Subcutaneous adipose tissue (tissue), 4 donors: Measurements from ENCODE around the gene PLA2G12A. TPM values are rescaled to one million over a fixed set of nuclear protein-coding genes. Genes with fewer than 3 reads are reported as not detected.

Experiments
- CTCF ChIP-seq: fragments of 450-650 bp; IDR thresholded peaks from one replicate; pipeline ENCODE4 v1.5.1; 2016; ENCODE audit warnings: low read depth, mild to moderate bottlenecking, control low read depth, antibody characterized with exemption, moderate library complexity
- total RNA-seq, 4 donors: library from RNA; depleted of rRNA; stranded (reverse); fragments of >200 nt; gene quantifications; one replicate each; pipeline ENCODE4 v1.1.0, GENCODE V29; 2016

PLA2G12A gene
- total RNA-seq, 4 donors from 2014 or later = 19.0 to 48.9 (median 24.6) TPM

DNA sequence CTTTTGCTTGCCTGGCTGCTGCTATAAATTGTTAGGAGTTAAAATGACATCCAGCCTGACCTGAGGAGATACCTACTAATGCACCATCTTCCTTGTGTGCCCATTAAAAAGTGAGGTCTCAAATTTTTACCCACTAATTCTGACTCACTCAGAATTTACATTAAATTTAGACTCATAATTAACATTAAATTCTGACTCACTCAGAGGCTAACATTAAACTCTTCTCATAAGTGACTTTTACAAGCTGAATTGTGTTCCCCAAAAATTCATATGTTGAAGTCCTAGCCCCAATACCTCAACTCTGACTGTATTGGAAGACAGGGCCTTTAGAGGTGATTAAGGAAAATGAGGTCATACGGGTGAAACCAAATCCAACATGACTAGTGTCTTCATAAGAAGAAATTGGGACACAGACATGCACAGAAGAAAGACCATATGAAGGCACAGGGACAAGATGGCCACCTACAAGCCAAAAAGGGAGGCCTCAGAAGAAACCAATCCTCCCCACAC lies 38.4 kb downstream of the PLA2G12A start:
- no peak for TF ChIP-seq CTCF

GRCh38 chr4:109690690-109691410 lies 39.0 kb downstream of the PLA2G12A start:
- TF ChIP-seq CTCF = no peak

DNA sequence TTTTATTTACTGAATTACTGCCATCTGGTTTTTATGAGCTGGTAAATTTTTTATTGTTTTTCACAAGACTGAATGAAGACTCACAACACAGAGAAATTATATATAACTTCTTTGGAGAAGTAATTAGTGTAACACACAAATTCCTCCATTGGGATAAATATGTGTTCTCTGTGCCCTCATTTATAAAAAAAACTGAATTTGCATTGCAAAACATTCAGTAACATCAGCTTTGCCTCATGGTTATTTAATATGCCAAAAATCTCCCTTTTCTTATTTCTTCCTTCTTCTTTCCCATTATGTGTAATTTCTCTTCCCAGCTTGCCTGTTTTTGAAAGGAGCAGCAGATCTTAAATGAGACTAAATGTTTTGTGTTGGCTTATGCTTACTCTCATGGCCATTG lies 45.1 kb downstream of the PLA2G12A start:
- no peak for TF ChIP-seq CTCF

GRCh38 chr4:109683621-109684253 lies 46.1 kb downstream of the PLA2G12A start:
- TF ChIP-seq CTCF = no peak

- no peak for TF ChIP-seq CTCF
Measured at GRCh38 chr4:109682875-109683274, 47.0 kb downstream of the PLA2G12A start.

- no peak for TF ChIP-seq CTCF
Measured at GRCh38 chr4:109676886-109677285, 53.0 kb downstream of the PLA2G12A start.

DNA sequence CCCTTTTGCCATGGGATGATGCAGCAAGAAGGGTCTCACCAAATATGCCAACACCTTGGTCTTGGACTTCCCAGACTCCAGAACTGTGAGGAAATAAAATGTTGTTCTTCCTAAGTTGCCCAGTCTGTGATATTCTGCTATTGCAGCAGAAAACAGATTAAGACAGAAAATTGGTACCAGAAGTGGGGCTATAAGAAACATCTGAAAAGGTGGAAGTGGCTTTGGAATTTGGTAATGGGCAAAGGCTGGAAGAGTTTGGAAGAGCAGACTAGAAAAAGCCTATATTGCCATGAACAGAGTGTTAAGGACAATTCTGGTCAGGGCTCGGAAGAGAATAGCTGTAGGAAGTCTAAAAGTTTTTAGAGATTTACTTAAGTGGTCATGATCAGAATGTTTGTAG lies 54.0 kb downstream of the PLA2G12A start:
- no peak for TF ChIP-seq CTCF
